GM12892 (cell line): ENCODE measurements around the gene PRKACG.

Source experiments
- POLR2A ChIP-seq: IDR thresholded peaks from 2 replicates; pipeline ENCODE4 v1.6.1; 2011; ENCODE audit warnings: low read depth, low read length, control low read depth
- POLR2AphosphoS5 ChIP-seq: IDR thresholded peaks from 2 replicates; pipeline ENCODE4 v1.6.1; 2011; ENCODE audit warnings: low read depth, low read length, control low read depth
- TAF1 ChIP-seq: IDR thresholded peaks from 2 replicates; pipeline ENCODE4 v1.6.1; 2011; ENCODE audit warnings: low read depth, mild to moderate bottlenecking, control low read depth, low read length, borderline replicate concordance

DNA sequence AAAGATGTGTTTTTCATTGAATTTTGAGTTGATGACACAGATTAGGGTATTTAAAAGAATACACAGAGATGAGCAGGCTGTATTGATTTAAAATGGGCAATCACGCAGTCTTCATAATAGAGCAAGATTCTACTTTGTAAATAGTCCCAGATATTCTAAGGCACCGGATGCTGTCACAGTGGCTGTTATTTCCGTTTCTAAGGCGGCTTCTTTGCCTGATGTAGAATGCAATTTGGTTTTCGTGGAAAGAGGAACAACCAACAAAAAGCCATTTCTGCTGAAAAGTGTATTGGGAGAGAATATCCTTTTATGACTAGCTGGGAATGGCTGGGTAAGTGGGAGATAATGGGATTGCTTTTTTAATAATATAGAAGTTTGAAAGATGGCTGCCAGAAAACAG lies 17.5 kb downstream of the PRKACG start:
- TF ChIP-seq POLR2A (no peak), TAF1 (no peak), POLR2AphosphoS5 (no peak)
